Natural killer cell treated with Interleukin-12 subunit alpha and Interleukin-12 subunit beta and Interleukin-15 and Interleukin-18, amount 100 ng/mL, for 72 hours (primary cell): Measurements from ENCODE around the gene SYT2. TPM values are rescaled to one million over a fixed set of nuclear protein-coding genes. Genes with fewer than 3 reads are reported as not detected.

Experiments used
- ATAC-seq, 2 donors: fragments of 150-1000 bp; cut with Tn5 transposase in 1 of 2; sonication (Bioruptor Pico), chemical (Tn5 transposase) in 1 of 2; 2 replicates each; pipeline ENCODE4 v1.10.0; 2021
- DNase-seq: peaks from one replicate; pipeline ENCODE4 v3.0.0; 2022; ENCODE audit warnings: low spot score
- H3K27ac Mint-ChIP-seq, 2 donors: 1 replicate in 1 of 2; 2 replicates in 1 of 2; pipeline ENCODE4 v1.8.0; 2022; ENCODE audit warnings: mixed read lengths in 2 of 2, mild to moderate bottlenecking in 1 of 2, moderate library complexity in 1 of 2
- H3K27me3 Mint-ChIP-seq, 2 donors: 1 replicate in 1 of 2; 2 replicates in 1 of 2; pipeline ENCODE4 v1.8.0; 2022; ENCODE audit warnings: mixed read lengths in 2 of 2
- H3K36me3 Mint-ChIP-seq: one replicate; pipeline ENCODE4 v1.8.0; 2022; ENCODE audit warnings: mixed read lengths
- H3K4me1 Mint-ChIP-seq, 2 donors: 1 replicate in 1 of 2; 2 replicates in 1 of 2; pipeline ENCODE4 v1.8.0; 2022; ENCODE audit warnings: low read depth in 2 of 2, mixed read lengths in 2 of 2, mild to moderate bottlenecking in 1 of 2
- H3K4me3 Mint-ChIP-seq: one replicate; pipeline ENCODE4 v1.8.0; 2022; ENCODE audit warnings: mixed read lengths
- H3K9me3 Mint-ChIP-seq: 2 replicates; pipeline ENCODE4 v1.8.0; 2022; ENCODE audit warnings: mixed read lengths
- total RNA-seq, 2 donors: library from RNA; stranded (reverse); gene quantifications; one replicate each; pipeline ENCODE4 v1.2.3, GENCODE V29; 2022

SYT2 gene
- total RNA-seq, 2 donors from 2014 or later, result not detected

DNA sequence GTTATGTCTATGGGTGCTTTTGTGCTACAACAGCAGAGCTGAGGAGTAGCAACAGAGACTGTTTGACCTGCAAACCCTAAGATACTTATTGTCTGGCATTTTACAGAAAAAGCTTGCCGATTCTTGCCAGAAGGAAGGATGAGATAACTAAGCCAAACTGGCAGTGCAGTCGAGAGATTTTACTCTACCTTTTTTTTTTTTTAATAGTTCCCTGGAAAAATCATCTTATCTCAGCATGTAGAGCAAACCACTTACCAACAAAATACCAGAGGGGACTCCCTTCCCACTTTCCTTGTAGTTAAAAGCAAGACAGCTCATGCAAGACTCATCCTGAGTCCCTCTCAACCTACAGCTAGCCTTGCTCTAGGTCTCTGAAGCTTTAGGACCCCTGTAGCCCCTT lies 132.9 kb downstream of the SYT2 start:
- Mint-ChIP-seq H3K4me3 (no peak overlapping the region), H3K27ac (no peak overlapping the region), H3K4me1 (no peaks in the 10 kb centered on the region), H3K36me3 (peaks cover 20% of the 10 kb centered on the region), H3K9me3 (no peaks in the 10 kb centered on the region), H3K27me3 (no peaks in the 10 kb centered on the region)
- ATAC-seq (no peak), DNase-seq (no peak)

GRCh38 chr1:202576816-202577215 lies 133.4 kb downstream of the SYT2 start:
- Mint-ChIP-seq H3K4me1 (no peaks in the 10 kb centered on the region), H3K36me3 (peaks cover 20% of the 10 kb centered on the region), H3K27me3 (no peaks in the 10 kb centered on the region), H3K4me3 (no peak overlapping the region), H3K9me3 (no peaks in the 10 kb centered on the region), H3K27ac (no peak overlapping the region)
- DNase-seq (no peak), ATAC-seq (no peak)

- H3K4me3 Mint-ChIP-seq, result no peak overlapping the region
- DNase-seq (no peak), ATAC-seq (no peak)
- H3K36me3 Mint-ChIP-seq, result peaks cover 17% of the 10 kb centered on the region
- H3K27me3 Mint-ChIP-seq, result no peaks in the 10 kb centered on the region
- H3K27ac Mint-ChIP-seq, result no peak overlapping the region
- H3K9me3 Mint-ChIP-seq, result no peaks in the 10 kb centered on the region
- H3K4me1 Mint-ChIP-seq, result no peaks in the 10 kb centered on the region
Measured at GRCh38 chr1:202575918-202576653, 134.2 kb downstream of the SYT2 start.

DNA sequence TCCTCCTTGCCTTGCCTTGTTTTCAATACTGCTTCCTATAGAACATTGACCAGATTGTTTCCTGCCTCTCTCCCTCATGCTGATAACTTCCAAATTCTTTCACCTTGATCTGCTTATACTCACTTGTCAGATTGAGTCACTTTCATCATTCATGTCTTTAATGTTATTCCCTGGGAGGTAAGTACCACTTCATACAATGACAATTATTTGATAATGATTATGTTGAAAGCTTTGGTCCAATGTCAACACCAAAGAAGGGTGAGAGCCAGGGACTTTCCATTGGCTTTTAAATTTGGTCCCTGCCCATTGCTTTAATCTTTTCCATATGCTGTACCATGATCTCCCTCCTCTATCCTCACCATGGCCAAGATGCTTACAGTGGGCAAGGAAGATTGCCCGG lies 137.4 kb downstream of the SYT2 start:
- no peak for ATAC-seq
- H3K36me3 Mint-ChIP-seq, result peaks cover 15% of the 10 kb centered on the region
- no peak overlapping the region for H3K27ac Mint-ChIP-seq
- H3K4me3 Mint-ChIP-seq, result no peak overlapping the region
- no peaks in the 10 kb centered on the region for H3K27me3 Mint-ChIP-seq
- DNase-seq, result no peak
- H3K9me3 Mint-ChIP-seq, result no peaks in the 10 kb centered on the region
- H3K4me1 Mint-ChIP-seq, result no peaks in the 10 kb centered on the region

DNA sequence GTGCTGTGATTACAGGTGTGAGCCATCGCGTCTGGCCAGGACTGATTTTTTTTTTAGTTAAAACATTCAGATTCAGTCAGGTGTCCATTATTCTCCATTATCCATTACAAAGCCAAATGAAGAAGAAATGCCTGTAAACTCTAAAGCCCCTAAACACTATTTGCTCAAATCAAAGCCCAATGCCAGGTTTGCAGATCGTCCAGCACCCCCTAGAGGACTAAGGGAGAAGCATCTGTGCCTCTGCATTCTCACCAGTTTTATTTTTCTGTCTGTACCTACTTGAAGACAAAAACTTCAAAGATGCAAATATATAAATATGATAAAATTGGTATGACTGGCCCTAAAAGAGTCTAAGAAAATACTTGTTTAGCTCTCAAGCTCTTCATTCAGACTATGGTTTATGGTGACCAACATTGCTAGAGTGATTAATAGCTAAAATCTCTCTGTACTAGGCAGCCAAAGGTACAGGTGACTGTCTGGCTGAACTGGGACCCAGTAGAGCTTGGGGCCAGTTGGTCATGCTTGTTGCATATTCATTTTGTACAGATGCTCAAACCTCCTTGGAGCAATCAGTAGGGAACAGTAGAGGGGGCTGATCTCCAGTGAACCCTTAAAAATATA lies 138.4 kb downstream of the SYT2 start:
- H3K4me1 Mint-ChIP-seq, result peaks cover 3 to 6% of the 10 kb centered on the region in 2 donors
- ATAC-seq (no peak), DNase-seq (no peak)
- H3K9me3 Mint-ChIP-seq, result no peaks in the 10 kb centered on the region
- H3K4me3 Mint-ChIP-seq, result no peak overlapping the region
- no peaks in the 10 kb centered on the region for H3K27me3 Mint-ChIP-seq
- H3K36me3 Mint-ChIP-seq, result peaks cover 15% of the 10 kb centered on the region
- no peak overlapping the region for H3K27ac Mint-ChIP-seq

GRCh38 chr1:202569393-202570322 lies 140.6 kb downstream of the SYT2 start:
- Mint-ChIP-seq H3K27ac (no peak overlapping the region), H3K4me1 (peaks cover 14 to 19% of the 10 kb centered on the region in 2 donors), H3K9me3 (no peaks in the 10 kb centered on the region), H3K4me3 (no peak overlapping the region), H3K27me3 (no peaks in the 10 kb centered on the region), H3K36me3 (peaks cover 15% of the 10 kb centered on the region)
- ATAC-seq, result no peak
- no peak for DNase-seq

DNA sequence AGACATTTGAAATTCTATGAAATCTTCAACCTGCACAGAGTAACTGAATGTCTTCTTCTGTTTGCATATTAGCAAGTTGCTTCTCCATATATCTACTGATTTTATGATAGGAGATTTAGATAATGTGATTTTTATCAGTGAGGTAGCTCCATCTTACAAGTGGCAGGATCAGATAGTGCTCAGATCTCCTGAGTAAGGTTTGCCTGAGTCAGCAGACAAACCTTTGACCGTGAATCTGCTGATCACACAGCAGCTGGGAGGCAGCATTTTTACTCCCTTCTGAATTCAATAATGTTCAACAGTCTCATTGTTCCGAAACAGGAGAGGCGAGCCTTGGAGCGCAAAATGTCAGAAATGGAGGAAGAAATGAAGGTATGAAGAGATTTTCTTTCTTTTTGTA lies 141.4 kb downstream of the SYT2 start:
- no peaks in the 10 kb centered on the region for H3K27me3 Mint-ChIP-seq
- H3K27ac Mint-ChIP-seq, result no peak overlapping the region
- no peaks in the 10 kb centered on the region for H3K9me3 Mint-ChIP-seq
- H3K4me1 Mint-ChIP-seq, result peaks cover 14 to 25% of the 10 kb centered on the region in 2 donors
- DNase-seq (no peak), ATAC-seq (no peak)
- H3K36me3 Mint-ChIP-seq, result peaks cover 15% of the 10 kb centered on the region
- no peak overlapping the region for H3K4me3 Mint-ChIP-seq

DNA sequence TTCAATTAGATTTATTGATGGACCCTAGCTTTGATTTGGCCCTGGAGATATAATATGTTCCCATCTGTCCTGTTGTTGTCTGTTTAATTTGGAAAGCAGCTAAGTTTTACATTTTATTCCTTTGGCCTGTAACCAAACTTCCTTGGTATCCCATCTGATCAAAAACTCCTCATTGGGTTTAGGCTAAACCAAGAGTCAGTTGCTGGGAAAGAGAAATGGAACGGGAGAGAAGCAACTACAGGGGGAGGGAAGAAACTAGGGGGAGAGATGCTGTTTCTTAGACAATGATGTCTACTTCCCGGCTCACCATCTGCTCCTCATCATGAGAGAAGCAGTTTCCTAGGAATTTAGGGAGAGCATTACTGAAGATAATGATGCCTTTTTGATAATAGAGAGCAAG lies 141.8 kb downstream of the SYT2 start:
- no peak for ATAC-seq
- Mint-ChIP-seq H3K9me3 (no peaks in the 10 kb centered on the region), H3K27ac (no peak overlapping the region), H3K4me1 (peaks cover 14 to 25% of the 10 kb centered on the region in 2 donors), H3K36me3 (peaks cover 13% of the 10 kb centered on the region), H3K4me3 (no peak overlapping the region), H3K27me3 (no peaks in the 10 kb centered on the region)
- DNase-seq, result no peak

DNA sequence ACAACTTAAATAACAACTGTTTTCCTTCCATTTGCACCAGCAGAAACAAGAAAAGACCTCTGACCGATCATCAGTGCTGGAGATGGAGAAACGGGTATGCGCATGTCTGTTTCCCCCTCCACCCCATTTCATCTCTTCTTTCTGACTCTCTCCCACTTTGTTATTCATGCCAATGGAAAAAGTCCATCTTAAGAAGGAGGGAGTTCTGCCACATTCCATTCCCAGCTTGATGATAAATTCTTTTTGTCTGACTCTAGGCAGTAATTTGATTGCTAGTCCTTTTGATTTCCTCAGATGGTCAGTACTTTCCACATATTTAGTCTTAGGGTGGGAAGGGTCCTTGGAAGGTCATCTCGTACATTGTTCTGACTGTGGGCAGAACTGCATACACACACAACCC lies 142.5 kb downstream of the SYT2 start:
- Mint-ChIP-seq H3K9me3 (no peaks in the 10 kb centered on the region), H3K36me3 (peaks cover 7% of the 10 kb centered on the region), H3K27ac (no peak overlapping the region), H3K27me3 (no peaks in the 10 kb centered on the region), H3K4me1 (peaks cover 14 to 25% of the 10 kb centered on the region in 2 donors), H3K4me3 (no peak overlapping the region)
- ATAC-seq (no peak), DNase-seq (no peak)

- ATAC-seq (peak in 1 of 2 donors; percentile 54), DNase-seq (no peak)
- no peaks in the 10 kb centered on the region for H3K9me3 Mint-ChIP-seq
- peaks cover 19 to 35% of the 10 kb centered on the region in 2 donors for H3K4me1 Mint-ChIP-seq
- H3K27me3 Mint-ChIP-seq, result no peaks in the 10 kb centered on the region
- H3K36me3 Mint-ChIP-seq, result peaks cover 4% of the 10 kb centered on the region
- H3K4me3 Mint-ChIP-seq, result peak overlapping the region; percentile 18
- peak overlapping the region; percentile 27 to 38 for H3K27ac Mint-ChIP-seq
Measured at GRCh38 chr1:202565890-202566602, 144.2 kb downstream of the SYT2 start.

DNA sequence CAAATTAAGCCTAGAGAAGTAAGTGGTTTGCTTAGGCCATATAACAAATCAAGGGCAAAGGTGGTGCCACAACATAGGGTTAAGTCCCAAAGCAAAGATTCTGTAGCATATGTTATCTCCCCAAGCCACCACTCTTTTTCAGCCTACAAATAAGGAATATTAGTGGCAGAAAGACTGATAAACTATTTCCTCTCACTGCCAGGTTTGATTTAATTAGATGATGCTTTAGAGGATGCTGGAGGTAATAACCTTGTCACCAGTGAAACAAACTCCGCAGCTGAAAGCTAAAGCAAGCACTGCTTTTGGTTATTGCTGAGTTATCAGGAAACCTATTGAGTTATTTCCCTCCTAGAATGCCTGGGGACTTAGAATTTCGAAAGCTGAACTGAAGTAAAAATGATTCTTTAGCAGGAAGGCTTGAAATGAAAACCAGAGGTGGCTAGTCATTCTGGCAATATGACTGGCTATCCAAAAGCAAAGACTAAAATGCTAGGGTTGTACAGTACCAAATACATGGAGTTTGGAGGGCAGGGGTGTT lies 145.2 kb downstream of the SYT2 start:
- Mint-ChIP-seq H3K4me3 (peak overlapping the region; percentile 5), H3K9me3 (no peaks in the 10 kb centered on the region), H3K4me1 (peaks cover 21 to 35% of the 10 kb centered on the region in 2 donors), H3K27me3 (no peaks in the 10 kb centered on the region), H3K27ac (peak overlapping the region in 1 of 2 donors; percentile 38), H3K36me3 (peaks cover 4% of the 10 kb centered on the region)
- DNase-seq, result no peak
- ATAC-seq, result peak in 1 of 2 donors; percentile 63

GRCh38 chr1:202563818-202564217 lies 146.4 kb downstream of the SYT2 start:
- H3K4me3 Mint-ChIP-seq, result no peak overlapping the region
- H3K36me3 Mint-ChIP-seq, result peaks cover 4% of the 10 kb centered on the region
- ATAC-seq (no peak), DNase-seq (no peak)
- H3K9me3 Mint-ChIP-seq, result no peaks in the 10 kb centered on the region
- H3K27me3 Mint-ChIP-seq, result no peaks in the 10 kb centered on the region
- peaks cover 21 to 35% of the 10 kb centered on the region in 2 donors for H3K4me1 Mint-ChIP-seq
- H3K27ac Mint-ChIP-seq, result peak overlapping the region in 1 of 2 donors; percentile 38

DNA sequence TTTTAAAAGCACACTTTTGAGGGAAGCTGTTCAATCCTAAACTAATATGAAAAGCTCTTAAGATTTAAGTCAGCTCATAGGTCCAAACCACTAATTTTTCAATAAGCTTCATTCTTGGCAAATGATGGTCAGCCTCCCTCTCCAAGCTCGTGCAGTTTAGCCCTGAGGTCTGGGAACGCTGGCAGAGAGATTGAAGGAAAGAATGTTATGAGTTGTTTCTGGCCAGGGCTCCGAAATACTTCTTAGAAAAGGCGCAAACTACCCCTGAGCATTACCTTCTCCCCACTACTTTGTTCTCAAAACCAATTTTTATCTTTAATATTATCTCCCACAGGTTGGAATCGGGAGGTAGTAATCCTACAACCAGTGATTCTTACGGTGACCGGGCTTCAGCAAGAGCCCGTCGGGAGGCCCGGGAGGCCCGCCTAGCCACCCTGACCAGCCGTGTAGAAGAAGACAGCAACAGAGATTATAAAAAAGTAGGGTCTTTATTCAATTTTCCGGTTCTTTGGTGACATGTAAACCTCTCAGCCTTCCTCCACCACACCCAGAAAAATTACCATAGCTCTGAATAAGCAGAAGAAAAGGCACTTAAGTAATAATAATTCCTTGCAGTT lies 147.7 kb downstream of the SYT2 start:
- H3K36me3 Mint-ChIP-seq, result no peaks in the 10 kb centered on the region
- peaks cover 21 to 35% of the 10 kb centered on the region in 2 donors for H3K4me1 Mint-ChIP-seq
- no peaks in the 10 kb centered on the region for H3K27me3 Mint-ChIP-seq
- no peak overlapping the region for H3K4me3 Mint-ChIP-seq
- ATAC-seq (no peak), DNase-seq (no peak)
- peak overlapping the region; percentile 23 to 36 for H3K27ac Mint-ChIP-seq
- no peaks in the 10 kb centered on the region for H3K9me3 Mint-ChIP-seq
